Fibroblast of skin of back (primary cell): Measurements from ENCODE around the gene EMID1.
"Not testable (repeated sequence)": the region's sequence is repeated elsewhere in the genome, so short reads cannot be mapped to it uniquely, and the experiment has no call there.

ENCODE experiments used
- DNase-seq: peaks from one replicate; pipeline ENCODE4 v3.0.0-alpha.2; 2013

The EMID1 gene

GRCh38 chr22:29231971-29232959 lies 26.6 kb downstream of the EMID1 start:
- no peak for DNase-seq

- no peak for DNase-seq
Observed at GRCh38 chr22:29233277-29233877, 27.7 kb downstream of the EMID1 start.

- DNase-seq, result not testable (repeated sequence)
Observed at GRCh38 chr22:29240481-29240880, 34.8 kb downstream of the EMID1 start.

- no peak for DNase-seq
Observed at GRCh38 chr22:29243874-29244446, 38.3 kb downstream of the EMID1 start.

- no peak for DNase-seq
Observed at GRCh38 chr22:29244785-29245625, 39.3 kb downstream of the EMID1 start.

- peak; percentile 58 for DNase-seq
Observed at GRCh38 chr22:29245626-29246385, 40.1 kb downstream of the EMID1 start.

- not testable (repeated sequence) for DNase-seq
Observed at GRCh38 chr22:29247891-29248290, 42.2 kb downstream of the EMID1 start.

GRCh38 chr22:29251265-29251664 lies 45.6 kb downstream of the EMID1 start:
- DNase-seq, result no peak

GRCh38 chr22:29251981-29252911 lies 46.5 kb downstream of the EMID1 start:
- DNase-seq, result no peak

- DNase-seq, result no peak
Observed at GRCh38 chr22:29253561-29254285, 48.0 kb downstream of the EMID1 start.

- DNase-seq, result no peak
Observed at GRCh38 chr22:29254286-29254660, 48.6 kb downstream of the EMID1 start.

- no peak for DNase-seq
Observed at GRCh38 chr22:29255064-29255621, 49.4 kb downstream of the EMID1 start.

GRCh38 chr22:29256606-29257325 lies 51.1 kb downstream of the EMID1 start:
- no peak for DNase-seq

- no peak for DNase-seq
Observed at GRCh38 chr22:29257751-29258181, 52.1 kb downstream of the EMID1 start.

- DNase-seq, result no peak
Observed at GRCh38 chr22:29258407-29259252, 52.9 kb downstream of the EMID1 start.

- DNase-seq, result no peak
Observed at GRCh38 chr22:29259253-29259899, 53.7 kb downstream of the EMID1 start.

- DNase-seq, result no peak
Observed at GRCh38 chr22:29260031-29260560, 54.4 kb downstream of the EMID1 start.
